HEK293 (cell line): ENCODE results near the gene NAALADL2.

Experiments
- CTCF ChIA-PET: fragments of 350-600 bp; formaldehyde crosslinking; extraction: SDS; loops from one replicate; lab custom pipeline; 2021; ENCODE audit warnings: antibody characterized with exemption; lab: Yijun Ruan, JAX
- POLR2A ChIA-PET: fragments of 300-600 bp; formaldehyde crosslinking; extraction: SDS; loops from one replicate; lab custom pipeline; 2020; ENCODE audit warnings: antibody characterized with exemption, inconsistent platforms; lab: Yijun Ruan, JAX
- H3K27ac ChIP-seq: fragments of 200-500 bp; sonication (Bioruptor generic); 2 replicates; pipeline ENCODE4 v1.5.1; 2014; ENCODE audit warnings: low read depth, low read length, control low read depth, inconsistent platforms; ENCODE audit errors: extremely low read depth
- H3K36me3 ChIP-seq, 2 experiments: fragments of 200-500 bp in 1 of 2; sonication (Bioruptor generic) in 1 of 2; 1 replicate in 1 of 2; 2 replicates in 1 of 2; pipeline ENCODE4 v1.5.1; 2014 to 2017; ENCODE audit warnings: inconsistent platforms in 2 of 2, low read length in 2 of 2; ENCODE audit not compliant: control insufficient read depth in 2 of 2, insufficient read depth in 1 of 2
- H3K4me1 ChIP-seq: fragments of 200-500 bp; sonication (Bioruptor generic); 2 replicates; pipeline ENCODE4 v1.5.1; 2014; ENCODE audit warnings: mild to moderate bottlenecking, low read length, inconsistent platforms; ENCODE audit not compliant: control insufficient read depth, insufficient read depth
- H3K4me3 ChIP-seq: 2 replicates; pipeline ENCODE4 v1.5.1; 2011; ENCODE audit warnings: low read depth, mild to moderate bottlenecking, control low read depth, low read length, moderate library complexity
- H3K9me3 ChIP-seq: fragments of 200-500 bp; sonication (Bioruptor generic); 2 replicates; pipeline ENCODE4 v1.5.1; 2014; ENCODE audit warnings: low read depth, low read length, inconsistent platforms; ENCODE audit not compliant: control insufficient read depth, insufficient read depth
- EGR2 ChIP-seq: fragments of 450-650 bp; formaldehyde crosslinking; IDR thresholded peaks from 2 replicates; pipeline ENCODE4 v1.5.1; 2016; ENCODE audit warnings: low read depth, missing biosample characterization, missing genetic modification characterization
- ELK4 ChIP-seq: IDR thresholded peaks from 2 replicates; pipeline ENCODE4 v1.6.1; 2011; ENCODE audit warnings: mild to moderate bottlenecking, low read depth, low read length, borderline replicate concordance
- HIC1 ChIP-seq: fragments of 450-650 bp; formaldehyde crosslinking; IDR thresholded peaks from 2 replicates; pipeline ENCODE4 v1.5.1; 2016; ENCODE audit warnings: missing biosample characterization, missing genetic modification characterization
- OSR2 ChIP-seq: fragments of 450-650 bp; formaldehyde crosslinking; IDR thresholded peaks from 2 replicates; pipeline ENCODE4 v1.5.1; 2016; ENCODE audit warnings: missing biosample characterization, missing genetic modification characterization
- TSHZ1 ChIP-seq: fragments of 450-650 bp; formaldehyde crosslinking; IDR thresholded peaks from 2 replicates; pipeline ENCODE4 v1.5.1; 2016; ENCODE audit warnings: missing biosample characterization, missing genetic modification characterization, borderline replicate concordance
- ZNF10 ChIP-seq: fragments of 450-650 bp; formaldehyde crosslinking; IDR thresholded peaks from 2 replicates; pipeline ENCODE4 v1.5.1; 2017; ENCODE audit warnings: missing biosample characterization, missing genetic modification characterization
- ZNF274 ChIP-seq, 2 experiments: fragments of 200-500 bp in 1 of 2; fragments of 450-650 bp in 1 of 2; sonication (Bioruptor generic) in 1 of 2; formaldehyde crosslinking in 1 of 2; IDR thresholded peaks; 2 replicates each; pipeline versions ENCODE4 v1.5.1 to v1.6.1; 2014 to 2016; ENCODE audit warnings: borderline replicate concordance in 1 of 2, inconsistent platforms in 1 of 2, low read length in 1 of 2, missing biosample characterization in 1 of 2, missing genetic modification characterization in 1 of 2
- ZNF37A ChIP-seq: fragments of 450-650 bp; IDR thresholded peaks from 2 replicates; pipeline ENCODE4 v1.5.1; 2018; ENCODE audit warnings: missing biosample characterization, missing genetic modification characterization
- ZNF548 ChIP-seq: fragments of 450-650 bp; formaldehyde crosslinking; IDR thresholded peaks from 2 replicates; pipeline ENCODE4 v1.5.1; 2016; ENCODE audit warnings: missing biosample characterization, missing genetic modification characterization
- ZNF600 ChIP-seq: fragments of 450-650 bp; formaldehyde crosslinking; IDR thresholded peaks from 2 replicates; pipeline ENCODE4 v1.5.1; 2016; ENCODE audit warnings: missing biosample characterization, missing genetic modification characterization
- ZNF629 ChIP-seq: fragments of 450-650 bp; formaldehyde crosslinking; IDR thresholded peaks from 2 replicates; pipeline ENCODE4 v1.5.1; 2017; ENCODE audit warnings: missing biosample characterization, missing genetic modification characterization
- ZNF660 ChIP-seq: fragments of 450-650 bp; IDR thresholded peaks from 2 replicates; pipeline ENCODE4 v1.5.1; 2018; ENCODE audit warnings: missing biosample characterization, mild to moderate bottlenecking, missing genetic modification characterization
- ZNF707 ChIP-seq: fragments of 450-650 bp; formaldehyde crosslinking; IDR thresholded peaks from 2 replicates; pipeline ENCODE4 v1.5.1; 2016; ENCODE audit warnings: missing biosample characterization, missing genetic modification characterization
- TF ChIP-seq, protein P1 (sequence below): fragments of 450-650 bp; formaldehyde crosslinking; conservative IDR thresholded peaks from 2 replicates; pipeline ENCODE4 v1.5.1; 2016; ENCODE audit warnings: low read depth, missing biosample characterization, missing genetic modification characterization
- TF ChIP-seq, protein P2 (sequence below): fragments of 450-650 bp; formaldehyde crosslinking; IDR thresholded peaks from 2 replicates; pipeline ENCODE4 v1.5.1; 2016; ENCODE audit warnings: missing biosample characterization, missing genetic modification characterization, borderline replicate concordance

NAALADL2 gene

DNA sequence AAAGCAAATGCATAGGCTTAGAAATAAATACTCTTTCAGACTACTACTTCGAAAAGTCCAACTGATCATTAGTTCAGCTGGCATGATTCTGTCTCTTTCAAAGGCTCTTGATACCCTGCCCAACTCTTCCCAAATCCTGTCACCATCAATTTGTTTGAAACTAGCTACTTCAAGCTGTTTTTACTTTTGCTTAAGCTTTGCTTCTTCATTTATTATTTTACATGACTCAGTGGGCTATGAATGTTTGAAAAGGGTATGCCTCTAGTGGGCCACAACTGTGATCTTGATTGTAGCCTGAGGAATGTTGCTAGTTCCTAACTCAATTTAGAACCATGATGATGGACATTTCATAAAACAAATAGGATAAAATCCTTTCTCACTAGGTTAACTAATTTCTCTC, 340.8 kb downstream of the NAALADL2 start:
- Histone ChIP-seq H3K4me1 (no peaks in the 10 kb centered on the region), H3K36me3 (no peaks in the 10 kb centered on the region), H3K9me3 (no peaks in the 10 kb centered on the region), H3K4me3 (no peak overlapping the region), H3K27ac (no peak overlapping the region)
- no peak for TF ChIP-seq ZNF707
- TF ChIP-seq EGR2, result no peak
- no peak for TF ChIP-seq ZNF629
- no peak for TF ChIP-seq OSR2 (tag by site-specific recombination)
- TF ChIP-seq HIC1 (tag by site-specific recombination), result no peak
- no peak for TF ChIP-seq ELK4
- CTCF ChIA-PET, result no interaction called here
- POLR2A ChIA-PET, result no interaction called here

DNA sequence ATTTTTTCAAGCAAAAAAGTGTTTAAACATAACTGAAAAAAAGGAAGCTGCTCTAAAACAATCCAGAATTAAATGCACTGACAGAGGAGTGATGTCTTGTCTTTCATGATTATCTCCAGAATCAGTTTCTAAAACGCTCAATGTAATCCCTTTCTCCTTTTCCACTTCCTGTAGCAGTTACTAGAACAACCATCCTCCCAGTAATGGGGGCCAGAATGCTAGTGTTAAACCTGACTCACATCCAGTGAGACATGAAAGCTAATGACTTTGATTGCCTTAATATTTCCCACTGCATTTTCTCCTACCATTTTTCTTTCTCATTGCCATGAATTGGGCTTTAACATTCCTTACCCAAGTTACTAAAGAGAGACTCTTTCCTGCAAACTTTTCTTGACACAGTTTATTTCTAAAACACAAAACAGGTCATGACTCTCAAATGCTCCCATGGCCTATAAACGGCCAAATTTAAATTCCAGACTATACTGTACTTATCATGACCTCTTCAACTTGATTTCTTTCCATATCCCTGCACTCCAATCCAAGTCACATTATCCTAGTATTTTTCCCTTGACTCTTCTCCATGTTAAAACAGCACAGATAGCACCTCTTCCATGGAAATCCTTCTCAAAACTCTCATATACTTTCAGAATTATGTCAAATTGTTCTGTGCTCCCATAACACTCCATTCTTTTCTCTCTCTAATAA, 341.4 kb downstream of the NAALADL2 start:
- Histone ChIP-seq H3K9me3 (no peaks in the 10 kb centered on the region), H3K4me3 (no peak overlapping the region), H3K4me1 (no peaks in the 10 kb centered on the region), H3K36me3 (no peaks in the 10 kb centered on the region), H3K27ac (no peak overlapping the region)
- POLR2A ChIA-PET, result no interaction called here
- CTCF ChIA-PET, result no interaction called here
- TF ChIP-seq ZNF37A (tag by site-specific recombination), result no peak
- TF ChIP-seq ZNF10 (tag by site-specific recombination), result no peak
- TF ChIP-seq, protein P1, sequence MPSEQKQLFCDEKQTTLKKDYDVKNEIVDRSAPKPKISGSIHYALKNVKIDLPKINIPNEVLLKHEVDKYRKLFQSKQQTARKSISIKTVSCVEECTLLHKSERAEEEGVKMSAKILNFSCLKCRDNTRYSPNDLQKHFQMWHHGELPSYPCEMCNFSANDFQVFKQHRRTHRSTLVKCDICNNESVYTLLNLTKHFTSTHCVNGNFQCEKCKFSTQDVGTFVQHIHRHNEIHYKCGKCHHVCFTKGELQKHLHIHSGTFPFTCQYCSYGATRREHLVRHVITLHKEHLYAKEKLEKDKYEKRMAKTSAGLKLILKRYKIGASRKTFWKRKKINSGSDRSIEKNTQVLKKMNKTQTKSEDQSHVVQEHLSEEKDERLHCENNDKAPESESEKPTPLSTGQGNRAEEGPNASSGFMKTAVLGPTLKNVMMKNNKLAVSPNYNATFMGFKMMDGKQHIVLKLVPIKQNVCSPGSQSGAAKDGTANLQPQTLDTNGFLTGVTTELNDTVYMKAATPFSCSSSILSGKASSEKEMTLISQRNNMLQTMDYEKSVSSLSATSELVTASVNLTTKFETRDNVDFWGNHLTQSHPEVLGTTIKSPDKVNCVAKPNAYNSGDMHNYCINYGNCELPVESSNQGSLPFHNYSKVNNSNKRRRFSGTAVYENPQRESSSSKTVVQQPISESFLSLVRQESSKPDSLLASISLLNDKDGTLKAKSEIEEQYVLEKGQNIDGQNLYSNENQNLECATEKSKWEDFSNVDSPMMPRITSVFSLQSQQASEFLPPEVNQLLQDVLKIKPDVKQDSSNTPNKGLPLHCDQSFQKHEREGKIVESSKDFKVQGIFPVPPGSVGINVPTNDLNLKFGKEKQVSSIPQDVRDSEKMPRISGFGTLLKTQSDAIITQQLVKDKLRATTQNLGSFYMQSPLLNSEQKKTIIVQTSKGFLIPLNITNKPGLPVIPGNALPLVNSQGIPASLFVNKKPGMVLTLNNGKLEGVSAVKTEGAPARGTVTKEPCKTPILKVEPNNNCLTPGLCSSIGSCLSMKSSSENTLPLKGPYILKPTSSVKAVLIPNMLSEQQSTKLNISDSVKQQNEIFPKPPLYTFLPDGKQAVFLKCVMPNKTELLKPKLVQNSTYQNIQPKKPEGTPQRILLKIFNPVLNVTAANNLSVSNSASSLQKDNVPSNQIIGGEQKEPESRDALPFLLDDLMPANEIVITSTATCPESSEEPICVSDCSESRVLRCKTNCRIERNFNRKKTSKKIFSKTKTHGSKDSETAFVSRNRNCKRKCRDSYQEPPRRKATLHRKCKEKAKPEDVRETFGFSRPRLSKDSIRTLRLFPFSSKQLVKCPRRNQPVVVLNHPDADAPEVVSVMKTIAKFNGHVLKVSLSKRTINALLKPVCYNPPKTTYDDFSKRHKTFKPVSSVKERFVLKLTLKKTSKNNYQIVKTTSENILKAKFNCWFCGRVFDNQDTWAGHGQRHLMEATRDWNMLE (tag by site-specific recombination), result no peak
- TF ChIP-seq TSHZ1, result no peak
- TF ChIP-seq ZNF660 (tag by site-specific recombination), result no peak
- TF ChIP-seq ZNF548, result no peak
- TF ChIP-seq, protein P2, sequence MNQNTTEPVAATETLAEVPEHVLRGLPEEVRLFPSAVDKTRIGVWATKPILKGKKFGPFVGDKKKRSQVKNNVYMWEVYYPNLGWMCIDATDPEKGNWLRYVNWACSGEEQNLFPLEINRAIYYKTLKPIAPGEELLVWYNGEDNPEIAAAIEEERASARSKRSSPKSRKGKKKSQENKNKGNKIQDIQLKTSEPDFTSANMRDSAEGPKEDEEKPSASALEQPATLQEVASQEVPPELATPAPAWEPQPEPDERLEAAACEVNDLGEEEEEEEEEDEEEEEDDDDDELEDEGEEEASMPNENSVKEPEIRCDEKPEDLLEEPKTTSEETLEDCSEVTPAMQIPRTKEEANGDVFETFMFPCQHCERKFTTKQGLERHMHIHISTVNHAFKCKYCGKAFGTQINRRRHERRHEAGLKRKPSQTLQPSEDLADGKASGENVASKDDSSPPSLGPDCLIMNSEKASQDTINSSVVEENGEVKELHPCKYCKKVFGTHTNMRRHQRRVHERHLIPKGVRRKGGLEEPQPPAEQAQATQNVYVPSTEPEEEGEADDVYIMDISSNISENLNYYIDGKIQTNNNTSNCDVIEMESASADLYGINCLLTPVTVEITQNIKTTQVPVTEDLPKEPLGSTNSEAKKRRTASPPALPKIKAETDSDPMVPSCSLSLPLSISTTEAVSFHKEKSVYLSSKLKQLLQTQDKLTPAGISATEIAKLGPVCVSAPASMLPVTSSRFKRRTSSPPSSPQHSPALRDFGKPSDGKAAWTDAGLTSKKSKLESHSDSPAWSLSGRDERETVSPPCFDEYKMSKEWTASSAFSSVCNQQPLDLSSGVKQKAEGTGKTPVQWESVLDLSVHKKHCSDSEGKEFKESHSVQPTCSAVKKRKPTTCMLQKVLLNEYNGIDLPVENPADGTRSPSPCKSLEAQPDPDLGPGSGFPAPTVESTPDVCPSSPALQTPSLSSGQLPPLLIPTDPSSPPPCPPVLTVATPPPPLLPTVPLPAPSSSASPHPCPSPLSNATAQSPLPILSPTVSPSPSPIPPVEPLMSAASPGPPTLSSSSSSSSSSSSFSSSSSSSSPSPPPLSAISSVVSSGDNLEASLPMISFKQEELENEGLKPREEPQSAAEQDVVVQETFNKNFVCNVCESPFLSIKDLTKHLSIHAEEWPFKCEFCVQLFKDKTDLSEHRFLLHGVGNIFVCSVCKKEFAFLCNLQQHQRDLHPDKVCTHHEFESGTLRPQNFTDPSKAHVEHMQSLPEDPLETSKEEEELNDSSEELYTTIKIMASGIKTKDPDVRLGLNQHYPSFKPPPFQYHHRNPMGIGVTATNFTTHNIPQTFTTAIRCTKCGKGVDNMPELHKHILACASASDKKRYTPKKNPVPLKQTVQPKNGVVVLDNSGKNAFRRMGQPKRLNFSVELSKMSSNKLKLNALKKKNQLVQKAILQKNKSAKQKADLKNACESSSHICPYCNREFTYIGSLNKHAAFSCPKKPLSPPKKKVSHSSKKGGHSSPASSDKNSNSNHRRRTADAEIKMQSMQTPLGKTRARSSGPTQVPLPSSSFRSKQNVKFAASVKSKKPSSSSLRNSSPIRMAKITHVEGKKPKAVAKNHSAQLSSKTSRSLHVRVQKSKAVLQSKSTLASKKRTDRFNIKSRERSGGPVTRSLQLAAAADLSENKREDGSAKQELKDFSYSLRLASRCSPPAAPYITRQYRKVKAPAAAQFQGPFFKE (tag by site-specific recombination), result no peak
- TF ChIP-seq ZNF274 (IDR thresholded peaks at IDR 0.05; ENCODE audit: low read length), result no peak
- no peak for TF ChIP-seq ZNF274 (tag by site-specific recombination; IDR thresholded peaks at IDR 0.05; ENCODE audit: borderline replicate concordance)
- TF ChIP-seq ZNF600 (tag by site-specific recombination), result no peak
